ENCODE data around the gene KANSL1. TPM values are rescaled to one million over a fixed set of nuclear protein-coding genes. Genes with fewer than 3 reads are reported as not detected.

Gene KANSL1
- polyA plus RNA-seq, 12 donors, result 30.6 to 82.6 (median 41.5) TPM; not detected in 1

- DNase-seq, result no peak
Measured at GRCh38 chr17:46043606-46044005, 149.6 kb downstream of the KANSL1 start.

GRCh38 chr17:46042925-46043324 lies 150.3 kb downstream of the KANSL1 start:
- no peak for DNase-seq

GRCh38 chr17:46042246-46042645 lies 151.0 kb downstream of the KANSL1 start:
- DNase-seq, result no peak

GRCh38 chr17:46039592-46040186 lies 153.5 kb downstream of the KANSL1 start:
- DNase-seq, result no peak

- no peak for DNase-seq
Measured at GRCh38 chr17:46038937-46039336, 154.3 kb downstream of the KANSL1 start.

GRCh38 chr17:46038414-46038813 lies 154.8 kb downstream of the KANSL1 start:
- DNase-seq, result no peak

GRCh38 chr17:46037722-46038255 lies 155.4 kb downstream of the KANSL1 start:
- DNase-seq, result no peak

- DNase-seq, result no peak
Measured at GRCh38 chr17:46036491-46036890, 156.7 kb downstream of the KANSL1 start.

GRCh38 chr17:46035112-46035818 lies 158.0 kb downstream of the KANSL1 start:
- no peak for DNase-seq

GRCh38 chr17:46033392-46033791 lies 159.8 kb downstream of the KANSL1 start:
- DNase-seq, result no peak

- no peak for DNase-seq
Measured at GRCh38 chr17:46032909-46033308, 160.3 kb downstream of the KANSL1 start.

- no peak for DNase-seq
Measured at GRCh38 chr17:46031920-46032319, 161.3 kb downstream of the KANSL1 start.

GRCh38 chr17:46031440-46031839 lies 161.8 kb downstream of the KANSL1 start:
- DNase-seq, result no peak

GRCh38 chr17:46030752-46031151 lies 162.5 kb downstream of the KANSL1 start:
- DNase-seq, result no peak

GRCh38 chr17:46029627-46030026 lies 163.6 kb downstream of the KANSL1 start:
- DNase-seq, result no peak

- DNase-seq, result no peak
Measured at GRCh38 chr17:46028981-46029565, 164.2 kb downstream of the KANSL1 start.

- DNase-seq, result no peak
Measured at GRCh38 chr17:46028374-46028773, 164.9 kb downstream of the KANSL1 start.

GRCh38 chr17:46027976-46028325 lies 165.3 kb downstream of the KANSL1 start:
- no peak for DNase-seq

- DNase-seq, result peak; percentile 17
Measured at GRCh38 chr17:46027048-46027975, 165.9 kb downstream of the KANSL1 start.

GRCh38 chr17:46026166-46027047 lies 166.8 kb downstream of the KANSL1 start:
- DNase-seq, result no peak
